ENCODE measurements around the gene PNLIPRP1.

- TF ChIP-seq CTCF (IDR thresholded peaks at IDR 0.05) (no peak), POLR2A (IDR thresholded peaks at IDR 0.05) (no peak)
Measured at GRCh38 chr10:116548301-116548700, 42.5 kb upstream of the PNLIPRP1 start.
